Fibroblast of lung (primary cell): ENCODE data around the gene MBOAT1.

Experiments
- CTCF ChIP-seq, 2 donors: IDR thresholded peaks in 1 of 2; conservative IDR thresholded peaks in 1 of 2; 1 replicate in 1 of 2; 2 replicates in 1 of 2; pipeline ENCODE4 v1.5.1; 2011 to 2012; ENCODE audit warnings: low read length in 2 of 2, control low read depth in 1 of 2, inconsistent platforms in 1 of 2, low read depth in 1 of 2, mild to moderate bottlenecking in 1 of 2
- EZH2 ChIP-seq: IDR thresholded peaks from 2 replicates; pipeline ENCODE4 v1.5.1; 2012; ENCODE audit warnings: low read length, control low read depth, mild to moderate bottlenecking; ENCODE audit errors: missing control alignments

- TF ChIP-seq CTCF (conservative IDR thresholded peaks at IDR 0.05 in 1 of 2, IDR thresholded peaks at IDR 0.05 in 1 of 2; ENCODE audit: low read depth in 1 of 2, low read length in 2 of 2): no peak
- no peak for TF ChIP-seq EZH2
Observed at GRCh38 chr6:20118892-20119291, 93.4 kb downstream of the MBOAT1 start.
